Natural killer cell (primary cell): ENCODE results near the gene KCNT1. TPM values are rescaled to one million over a fixed set of nuclear protein-coding genes. Genes with fewer than 3 reads are reported as not detected.

Experiments
- ATAC-seq, 3 donors: fragments of 150-1000 bp in 2 of 3; fragments of 200-7000 bp in 1 of 3; cut with Tn5 transposase; 1 replicate in 1 of 3; 2 replicates in 2 of 3; pipeline ENCODE4 v1.10.0; 2021; ENCODE audit warnings: mild to moderate bottlenecking in 2 of 3, moderate library complexity in 2 of 3
- DNase-seq, 2 donors: peaks; one replicate each; pipeline versions ENCODE4 v3.0.0 to v3.0.0-alpha.2; 2013 to 2021; ENCODE audit warnings: mixed read lengths in 1 of 2
- H3K27ac ChIP-seq: one replicate; pipeline ENCODE4 v1.5.1; 2013; ENCODE audit warnings: mild to moderate bottlenecking, low read length
- H3K27me3 ChIP-seq: one replicate; pipeline ENCODE4 v1.6.1; 2013; ENCODE audit warnings: low read length; ENCODE audit not compliant: control insufficient read depth, insufficient read depth
- H3K36me3 ChIP-seq: one replicate; pipeline ENCODE4 v1.6.1; 2013; ENCODE audit warnings: low read length; ENCODE audit not compliant: control insufficient read depth, insufficient read depth
- H3K4me1 ChIP-seq: one replicate; pipeline ENCODE4 v1.6.1; 2013; ENCODE audit warnings: low read length; ENCODE audit not compliant: control insufficient read depth, insufficient read depth
- H3K4me3 ChIP-seq: one replicate; pipeline ENCODE4 v1.5.1; 2013; ENCODE audit warnings: low read length
- H3K9me3 ChIP-seq: one replicate; pipeline ENCODE4 v1.6.1; 2013; ENCODE audit warnings: low read length; ENCODE audit not compliant: control insufficient read depth, insufficient read depth
- H3K27ac Mint-ChIP-seq, 2 donors: one replicate each; pipeline ENCODE4 v1.8.0; 2022; ENCODE audit warnings: mild to moderate bottlenecking in 2 of 2, mixed read lengths in 2 of 2, moderate library complexity in 1 of 2
- H3K27me3 Mint-ChIP-seq, 2 donors: one replicate each; pipeline ENCODE4 v1.8.0; 2022; ENCODE audit warnings: low read depth in 2 of 2, mixed read lengths in 2 of 2
- H3K36me3 Mint-ChIP-seq: one replicate; pipeline ENCODE4 v1.8.0; 2022; ENCODE audit warnings: mixed read lengths
- H3K4me1 Mint-ChIP-seq, 2 donors: one replicate each; pipeline ENCODE4 v1.8.0; 2022; ENCODE audit warnings: mixed read lengths in 2 of 2
- H3K4me3 Mint-ChIP-seq: one replicate; pipeline ENCODE4 v1.8.0; 2022; ENCODE audit warnings: mild to moderate bottlenecking, moderate library complexity, mixed read lengths
- H3K9me3 Mint-ChIP-seq, 2 donors: one replicate each; pipeline ENCODE4 v1.8.0; 2022; ENCODE audit warnings: mixed read lengths in 2 of 2
- WGBS: methylation state at CpG from one replicate; pipeline ENCODE4 v1.1.7; 2013; ENCODE audit warnings: missing lambda C conversion rate; ENCODE audit not compliant: insufficient coverage; 5-methylcytosine and 5-hydroxymethylcytosine counted together
- intact Hi-C: fragments of 100-400 bp; cut with micrococcal nuclease; formaldehyde crosslinking; loops from one replicate; pipeline ENCODE4 v1.14.2; 2022
- total RNA-seq, 4 donors: library from RNA; stranded (reverse); fragments of 120-200 nt in 1 of 4; gene quantifications; one replicate each; pipeline versions ENCODE4 v1.2.3 to v1.2.4, GENCODE V29; 2013 to 2022
- TF ChIP-seq, protein P1 (sequence below): fragments of 200-600 bp; IDR thresholded peaks from one replicate; pipeline ENCODE4 v1.8.0; 2022; ENCODE audit warnings: antibody characterized with exemption

Gene KCNT1
- total RNA-seq, 3 donors from 2014 or later (not counting 1 experiment from before 2014, with no cell fraction given) = 0.52 to 1.2 (median 0.88) TPM

DNA sequence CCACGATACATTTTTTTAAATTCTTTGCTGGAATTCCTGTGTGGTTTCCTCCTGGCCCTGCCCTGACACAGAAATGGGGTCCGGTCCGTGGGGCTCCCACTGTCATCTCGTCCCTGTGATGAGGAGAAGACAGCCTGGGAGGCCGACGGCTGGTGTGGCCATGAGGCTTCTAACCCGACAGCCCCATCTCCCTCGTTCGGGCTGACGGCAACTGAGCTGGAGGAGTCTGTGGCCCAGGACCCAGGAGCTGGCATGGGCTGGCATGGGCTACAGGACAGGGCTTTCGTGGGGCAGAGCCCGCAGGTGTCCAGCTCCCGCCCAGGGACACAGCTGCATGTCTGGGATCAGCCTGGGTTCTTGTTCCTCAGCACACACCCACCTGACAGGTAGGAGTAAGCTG, 25.1 kb upstream of the KCNT1 start:
- Mint-ChIP-seq H3K27ac (no peak overlapping the region), H3K4me1 (no peaks in the 10 kb centered on the region), H3K9me3 (no peaks in the 10 kb centered on the region), H3K27me3 (peaks cover 0 to 3% of the 10 kb centered on the region in 2 donors), H3K36me3 (no peaks in the 10 kb centered on the region), H3K4me3 (no peak overlapping the region)
- Histone ChIP-seq H3K27me3 (no peaks in the 10 kb centered on the region), H3K27ac (no peak overlapping the region), H3K4me3 (no peak overlapping the region), H3K4me1 (no peaks in the 10 kb centered on the region), H3K9me3 (no peaks in the 10 kb centered on the region), H3K36me3 (no peaks in the 10 kb centered on the region)
- ATAC-seq (no peak), DNase-seq (no peak)
- TF ChIP-seq, protein P1, sequence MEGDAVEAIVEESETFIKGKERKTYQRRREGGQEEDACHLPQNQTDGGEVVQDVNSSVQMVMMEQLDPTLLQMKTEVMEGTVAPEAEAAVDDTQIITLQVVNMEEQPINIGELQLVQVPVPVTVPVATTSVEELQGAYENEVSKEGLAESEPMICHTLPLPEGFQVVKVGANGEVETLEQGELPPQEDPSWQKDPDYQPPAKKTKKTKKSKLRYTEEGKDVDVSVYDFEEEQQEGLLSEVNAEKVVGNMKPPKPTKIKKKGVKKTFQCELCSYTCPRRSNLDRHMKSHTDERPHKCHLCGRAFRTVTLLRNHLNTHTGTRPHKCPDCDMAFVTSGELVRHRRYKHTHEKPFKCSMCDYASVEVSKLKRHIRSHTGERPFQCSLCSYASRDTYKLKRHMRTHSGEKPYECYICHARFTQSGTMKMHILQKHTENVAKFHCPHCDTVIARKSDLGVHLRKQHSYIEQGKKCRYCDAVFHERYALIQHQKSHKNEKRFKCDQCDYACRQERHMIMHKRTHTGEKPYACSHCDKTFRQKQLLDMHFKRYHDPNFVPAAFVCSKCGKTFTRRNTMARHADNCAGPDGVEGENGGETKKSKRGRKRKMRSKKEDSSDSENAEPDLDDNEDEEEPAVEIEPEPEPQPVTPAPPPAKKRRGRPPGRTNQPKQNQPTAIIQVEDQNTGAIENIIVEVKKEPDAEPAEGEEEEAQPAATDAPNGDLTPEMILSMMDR = no peak
- intact Hi-C loops = no loop called here
- 88% methylated on average over 13 of the region's 13 CpGs for WGBS

DNA sequence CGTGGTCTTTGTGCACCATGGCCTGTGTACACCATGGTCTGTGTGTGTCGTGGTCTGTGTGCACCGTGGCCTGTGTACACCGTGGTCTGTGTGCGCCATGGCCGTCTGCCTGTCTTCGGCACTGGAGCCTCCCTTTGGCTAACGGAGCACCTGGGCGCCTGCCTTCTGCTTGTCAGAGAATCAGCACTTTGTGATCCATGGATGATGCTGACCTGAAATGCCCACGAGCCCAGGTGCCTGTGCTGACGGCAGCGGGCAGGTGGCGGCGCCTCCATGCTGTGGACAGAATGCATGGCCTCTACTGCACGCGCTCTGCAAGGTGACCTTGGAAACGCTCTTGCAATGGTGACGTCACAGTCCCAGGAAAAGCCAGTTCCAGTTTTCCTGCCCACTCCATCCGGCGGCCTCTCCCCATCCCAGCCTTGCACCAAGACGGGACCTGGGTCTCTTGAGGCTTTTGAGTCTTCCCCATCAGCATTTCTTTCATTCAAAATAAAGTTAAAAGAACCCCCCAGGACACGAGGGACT, 24.3 kb upstream of the KCNT1 start:
- no peaks in the 10 kb centered on the region for H3K9me3 ChIP-seq
- WGBS = 87% methylated on average over 22 of the region's 22 CpGs
- H3K27ac Mint-ChIP-seq = no peak overlapping the region

DNA sequence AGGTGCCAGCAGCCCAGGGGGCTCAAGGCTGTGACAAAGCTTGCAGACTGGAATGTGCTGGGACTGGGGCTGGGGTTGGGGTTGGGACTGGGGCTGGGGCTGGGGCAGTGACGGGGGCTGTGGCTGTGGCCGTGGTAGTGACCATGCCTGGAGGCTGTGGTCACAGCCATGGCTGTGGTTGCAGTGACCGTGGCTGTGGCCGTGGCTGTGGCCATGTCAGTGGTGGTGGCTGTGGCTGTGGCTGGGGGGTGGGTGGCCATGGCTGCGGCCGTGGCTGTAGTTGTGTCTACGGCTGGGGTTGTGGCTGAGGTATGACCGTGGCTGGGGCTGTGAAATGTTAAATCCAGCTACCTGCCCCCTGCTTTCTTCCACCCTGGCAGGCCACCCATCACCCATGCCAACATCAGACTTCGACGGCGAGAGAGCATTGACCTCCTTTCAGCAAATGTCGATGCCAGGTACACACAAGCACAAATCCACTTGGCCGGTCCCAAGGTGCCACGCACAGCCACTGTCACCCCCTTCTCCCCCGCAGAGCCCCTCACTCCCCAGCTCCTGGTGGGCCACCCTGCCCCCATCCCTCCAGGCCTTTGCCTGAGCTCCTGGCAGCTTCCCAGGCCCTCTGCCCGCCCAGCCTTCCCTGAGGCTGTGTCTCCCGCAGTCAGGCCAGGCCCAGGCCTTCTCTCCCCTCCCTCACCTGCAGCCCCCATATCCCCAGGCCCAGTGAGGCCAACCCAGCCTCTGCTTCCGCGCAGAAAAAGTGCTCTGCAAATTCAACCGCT, 23.6 kb upstream of the KCNT1 start:
- no peak overlapping the region for H3K4me3 Mint-ChIP-seq
- 85% methylated on average over 20 of the region's 20 CpGs for WGBS
- intact Hi-C loops = no loop called here
- no peak for ATAC-seq
- no peak for DNase-seq
- H3K9me3 Mint-ChIP-seq = no peaks in the 10 kb centered on the region
- H3K9me3 ChIP-seq = no peaks in the 10 kb centered on the region
- no peaks in the 10 kb centered on the region for H3K4me1 ChIP-seq
- H3K36me3 Mint-ChIP-seq = no peaks in the 10 kb centered on the region
- no peak overlapping the region for H3K27ac ChIP-seq
- H3K27me3 ChIP-seq = no peaks in the 10 kb centered on the region
- no peak overlapping the region for H3K27ac Mint-ChIP-seq
- no peaks in the 10 kb centered on the region for H3K4me1 Mint-ChIP-seq
- no peak overlapping the region for H3K4me3 ChIP-seq
- H3K27me3 Mint-ChIP-seq = no peaks in the 10 kb centered on the region
- H3K36me3 ChIP-seq = no peaks in the 10 kb centered on the region
- TF ChIP-seq, protein P1 = no peak

More for the DNA sequence above, 24.3 kb upstream of the KCNT1 start:
- Mint-ChIP-seq H3K27me3 (no peaks in the 10 kb centered on the region), H3K4me1 (no peaks in the 10 kb centered on the region), H3K36me3 (no peaks in the 10 kb centered on the region), H3K9me3 (no peaks in the 10 kb centered on the region), H3K4me3 (no peak overlapping the region)
- no peaks in the 10 kb centered on the region for H3K4me1 ChIP-seq
- DNase-seq (no peak), ATAC-seq (no peak)
- H3K36me3 ChIP-seq = no peaks in the 10 kb centered on the region
- TF ChIP-seq, protein P1 = no peak
- intact Hi-C loops = no loop called here
- H3K27ac ChIP-seq = no peak overlapping the region
- H3K27me3 ChIP-seq = no peaks in the 10 kb centered on the region
- H3K4me3 ChIP-seq = no peak overlapping the region
